ENCODE results near the gene SPATA31A7.
"Not testable (repeated sequence)": the region's sequence is repeated elsewhere in the genome, so short reads cannot be mapped to it uniquely, and the experiment has no call there.

The SPATA31A7 gene

DNA sequence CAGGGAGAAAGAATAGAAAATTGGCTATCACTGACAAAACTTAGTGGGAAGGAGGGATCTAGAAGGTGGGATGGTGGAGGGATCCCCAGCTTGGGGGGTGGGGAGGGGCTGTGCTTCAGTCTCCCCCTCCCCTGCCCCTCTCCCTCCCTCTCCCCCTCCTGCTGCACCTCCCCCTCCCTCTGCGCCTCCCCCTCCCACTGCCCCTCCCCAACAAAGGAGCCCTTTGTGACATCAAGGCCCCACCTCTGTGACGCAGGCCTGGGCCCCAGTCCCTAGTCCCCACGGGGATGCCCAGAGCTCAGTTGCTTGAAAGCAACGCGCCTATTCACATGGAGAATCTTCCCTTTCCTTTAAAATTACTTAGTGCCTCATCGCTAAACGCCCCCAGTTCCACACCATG lies at the start of gene SPATA31A7:
SPATA31A7 (plus strand) TSS at position 301 of the 400 bp plus-strand sequence; CDS start at position 330, 29 bp downstream.
- H3K36me3 ChIP-seq; H3K4me3 ChIP-seq (ENCODE audit: low read depth, low read length); H3K27ac ChIP-seq; H3K27me3 ChIP-seq (ENCODE audit: insufficient read depth, low read depth, severe bottlenecking); H3K9me3 ChIP-seq (ENCODE audit: severe bottlenecking); DNase-seq: not testable (repeated sequence)

DNA sequence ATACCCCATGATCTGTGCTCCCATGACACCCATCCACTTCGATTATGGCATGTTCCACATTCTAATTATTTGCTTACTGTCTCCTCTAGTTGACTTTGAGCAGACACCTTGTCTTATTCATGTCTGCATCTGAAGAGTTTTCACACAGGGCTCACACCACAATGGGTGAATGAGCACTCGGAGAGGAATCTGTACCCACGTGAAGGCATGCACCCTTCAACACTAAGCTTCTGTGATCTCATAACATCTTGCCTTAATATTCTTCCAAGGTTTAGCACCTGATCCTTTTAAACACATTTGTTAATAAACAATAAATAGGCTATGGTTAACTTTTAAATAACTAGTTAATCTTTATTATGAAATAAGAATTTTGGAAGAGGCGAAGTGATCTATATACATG lies 36.6 kb downstream of the SPATA31A7 start:
- not testable (repeated sequence) for H3K4me3 ChIP-seq (ENCODE audit: low read depth, low read length)

More for the DNA sequence above, 36.6 kb downstream of the SPATA31A7 start:
- not testable (repeated sequence) for DNase-seq; H3K36me3 ChIP-seq; H3K9me3 ChIP-seq (ENCODE audit: severe bottlenecking); H3K27ac ChIP-seq; H3K27me3 ChIP-seq (ENCODE audit: insufficient read depth, low read depth, severe bottlenecking)
